OCI-LY3 (cell line): Measurements from ENCODE around the gene POU2AF2.
"Not testable (repeated sequence)": the region's sequence is repeated elsewhere in the genome, so short reads cannot be mapped to it uniquely, and the experiment has no call there.

Experiments
- H2AFZ ChIP-seq: fragments of 200-600, 300-600 bp; shearing (Covaris generic); 2 replicates; pipeline ENCODE4 v1.6.0; 2014; ENCODE audit warnings: antibody characterized with exemption, low read depth, low read length
- H3K27ac ChIP-seq: fragments of 200-600, 300-600 bp; sonication (generic); 2 replicates; pipeline ENCODE4 v1.5.1; 2014; ENCODE audit warnings: mild to moderate bottlenecking, low read length, moderate library complexity, mixed read lengths
- H3K27me3 ChIP-seq: fragments of 200-600, 300-600 bp; sonication (generic); 2 replicates; pipeline ENCODE4 v1.6.1; 2014; ENCODE audit warnings: low read depth, low read length, mixed read lengths
- H3K36me3 ChIP-seq: fragments of 200-600, 300-600 bp; sonication (generic); replicated peaks from 2 replicates; pipeline ENCODE3; 2014; ENCODE audit warnings: low read depth, low read length, mixed read lengths
- H3K4me1 ChIP-seq: fragments of 300-600, 200-600 bp; sonication (generic); 2 replicates; pipeline ENCODE4 v1.6.1; 2014; ENCODE audit warnings: low read length, mixed read lengths
- H3K4me2 ChIP-seq: fragments of 200-600, 300-600 bp; sonication (generic); 2 replicates; pipeline ENCODE4 v1.6.1; 2014; ENCODE audit warnings: low read length, mixed read lengths
- H3K4me3 ChIP-seq: fragments of 300-600, 200-600 bp; sonication (generic); 2 replicates; pipeline ENCODE4 v1.5.1; 2014; ENCODE audit warnings: antibody characterized with exemption, mild to moderate bottlenecking, low read length, moderate library complexity
- H3K79me2 ChIP-seq: fragments of 300-600, 200-600 bp; shearing (Covaris generic); 2 replicates; pipeline ENCODE4 v1.6.1; 2014; ENCODE audit warnings: mild to moderate bottlenecking, low read length, mixed read lengths
- H3K9ac ChIP-seq: fragments of 300-600, 200-600 bp; shearing (Covaris generic); 2 replicates; pipeline ENCODE4 v1.6.0; 2014; ENCODE audit warnings: mild to moderate bottlenecking, low read length, moderate library complexity
- H3K9me3 ChIP-seq: fragments of 200-600, 300-600 bp; shearing (Covaris generic); 2 replicates; pipeline ENCODE4 v1.6.1; 2014; ENCODE audit warnings: low read length, mixed read lengths; ENCODE audit not compliant: insufficient read depth
- H4K20me1 ChIP-seq: fragments of 200-600, 300-600 bp; sonication (generic); 2 replicates; pipeline ENCODE4 v1.6.1; 2016; ENCODE audit warnings: low read length, mixed read lengths; ENCODE audit not compliant: insufficient read depth
- CTCF ChIP-seq: fragments of 200-600, 300-600 bp; sonication (generic); IDR thresholded peaks from 2 replicates; pipeline ENCODE4 v1.5.1; 2014; ENCODE audit warnings: antibody characterized with exemption, low read length, low read depth
- EZH2phosphoT487 ChIP-seq: fragments of 200-600 bp; shearing (Covaris generic); IDR thresholded peaks from 2 replicates; pipeline ENCODE4 v1.6.1; 2018; ENCODE audit warnings: antibody characterized with exemption, mixed run types, low read depth

Gene POU2AF2

DNA sequence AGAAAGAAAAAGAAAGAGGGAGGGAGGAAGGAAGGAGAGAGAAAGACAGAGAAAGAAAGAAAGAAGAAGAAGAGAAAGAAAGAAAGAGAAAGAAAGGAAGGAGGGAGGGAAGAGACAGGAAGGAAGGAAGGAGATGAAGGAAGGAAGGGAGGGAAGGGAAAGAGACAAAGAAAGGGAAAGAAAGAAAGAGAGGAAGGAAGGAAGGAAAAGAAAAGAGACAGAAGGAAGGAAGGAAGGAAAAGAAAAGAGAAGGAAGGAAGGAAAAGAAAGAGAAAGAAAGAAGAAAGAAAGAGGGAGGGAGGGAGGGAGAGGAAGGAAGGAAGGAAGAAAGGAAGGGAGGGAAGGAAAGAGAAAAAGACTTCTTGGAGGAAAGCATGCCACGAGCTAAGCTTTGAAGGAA, 19.1 kb downstream of the POU2AF2 start:
- H2AFZ ChIP-seq = no peak overlapping the region
- H3K27me3 ChIP-seq = peaks cover 30% of the 10 kb centered on the region
- no peaks in the 10 kb centered on the region for H3K9me3 ChIP-seq
- H3K36me3 ChIP-seq = no peaks in the 10 kb centered on the region
- no peak overlapping the region for H3K4me3 ChIP-seq
- no peak overlapping the region for H3K27ac ChIP-seq
- H4K20me1 ChIP-seq = no peaks in the 10 kb centered on the region
- no peak overlapping the region for H3K4me2 ChIP-seq
- TF ChIP-seq EZH2phosphoT487 (no peak), CTCF (no peak)
- H3K79me2 ChIP-seq = no peaks in the 10 kb centered on the region
- H3K9ac ChIP-seq = no peak overlapping the region
- H3K4me1 ChIP-seq = no peaks in the 10 kb centered on the region

GRCh38 chr11:111265421-111265820, 19.9 kb downstream of the POU2AF2 start:
- H3K9me3 ChIP-seq = no peaks in the 10 kb centered on the region
- no peak overlapping the region for H2AFZ ChIP-seq
- H3K4me1 ChIP-seq = no peaks in the 10 kb centered on the region
- H3K36me3 ChIP-seq = no peaks in the 10 kb centered on the region
- no peaks in the 10 kb centered on the region for H3K79me2 ChIP-seq
- no peak overlapping the region for H3K4me2 ChIP-seq
- TF ChIP-seq EZH2phosphoT487 = no peak
- TF ChIP-seq CTCF = no peak
- no peaks in the 10 kb centered on the region for H4K20me1 ChIP-seq
- H3K4me3 ChIP-seq = no peak overlapping the region
- no peak overlapping the region for H3K27ac ChIP-seq
- H3K27me3 ChIP-seq = peaks cover 24% of the 10 kb centered on the region
- no peak overlapping the region for H3K9ac ChIP-seq

GRCh38 chr11:111268303-111268702, 22.8 kb downstream of the POU2AF2 start:
- H3K4me1 ChIP-seq = not testable (repeated sequence)

GRCh38 chr11:111269146-111269868, 23.8 kb downstream of the POU2AF2 start:
- Histone ChIP-seq H3K4me1 (peaks cover 5% of the 10 kb centered on the region; the same call in 1 of the 2 replicates), H2AFZ (no peak overlapping the region), H3K4me2 (no peak overlapping the region), H4K20me1 (no peaks in the 10 kb centered on the region), H3K9me3 (no peaks in the 10 kb centered on the region), H3K9ac (no peak overlapping the region), H3K36me3 (no peaks in the 10 kb centered on the region), H3K27me3 (0 out of 2 replicates have a peak, but pooled peaks cover 4% of the 10 kb centered on the region), H3K4me3 (no peak overlapping the region), H3K27ac (no peak overlapping the region), H3K79me2 (no peaks in the 10 kb centered on the region)
- TF ChIP-seq CTCF = no peak
- no peak for TF ChIP-seq EZH2phosphoT487

More at GRCh38 chr11:111268303-111268702, 22.8 kb downstream of the POU2AF2 start:
- H3K9me3 ChIP-seq, H2AFZ ChIP-seq, H3K27me3 ChIP-seq, H3K4me3 ChIP-seq, H4K20me1 ChIP-seq, H3K36me3 ChIP-seq, H3K9ac ChIP-seq, H3K27ac ChIP-seq, H3K79me2 ChIP-seq, H3K4me2 ChIP-seq: not testable (repeated sequence)
